GM21723 (cell line): ENCODE data around the gene PIK3R1.
A peak's percentile ranks its signal among the peaks of the same experiment; 100 is the strongest.

ENCODE experiments used
- ATAC-seq: cut with Tn5 transposase; IDR thresholded peaks from one replicate; pipeline ENCODE4 v1.9.1; 2021; ENCODE audit warnings: mild to moderate bottlenecking, moderate library complexity; ENCODE audit not compliant: unreplicated experiment

PIK3R1 gene

DNA sequence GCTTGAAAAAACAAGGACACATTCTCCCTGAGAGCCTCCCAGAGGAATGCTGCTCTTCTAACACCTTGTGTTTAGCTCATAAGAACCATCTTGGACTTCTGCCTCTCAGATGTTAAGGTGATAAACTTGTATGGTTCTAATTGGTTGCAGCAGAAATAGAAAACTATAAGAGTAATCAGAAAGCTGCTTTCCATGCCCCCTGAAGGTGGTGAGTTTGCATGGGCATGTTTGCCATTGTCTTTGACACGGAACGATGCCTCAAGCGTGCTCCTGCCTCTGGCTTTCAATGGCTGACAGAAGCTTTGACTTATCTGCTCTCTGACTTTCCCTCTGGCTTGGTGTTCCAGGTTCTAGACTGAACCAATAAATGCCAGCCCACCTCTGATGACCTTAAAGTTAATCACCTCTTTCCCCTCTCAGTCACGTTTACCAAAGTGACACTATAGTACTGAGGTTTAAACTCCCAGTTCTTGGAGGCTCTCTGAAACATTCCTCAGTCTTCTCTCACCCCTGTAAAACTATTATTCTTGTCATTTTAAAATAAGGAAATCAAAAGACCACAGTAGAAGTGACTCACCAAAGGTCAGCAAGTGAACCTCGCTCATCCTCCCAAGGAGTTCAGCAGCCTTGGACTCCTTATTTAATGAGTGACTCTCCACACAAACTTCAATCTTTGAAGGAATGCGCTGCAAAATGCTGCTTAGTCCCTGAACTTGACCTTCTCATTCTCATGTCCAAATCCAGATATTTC is 103.6 kb downstream of the PIK3R1 start:
- ATAC-seq, result no peak

DNA sequence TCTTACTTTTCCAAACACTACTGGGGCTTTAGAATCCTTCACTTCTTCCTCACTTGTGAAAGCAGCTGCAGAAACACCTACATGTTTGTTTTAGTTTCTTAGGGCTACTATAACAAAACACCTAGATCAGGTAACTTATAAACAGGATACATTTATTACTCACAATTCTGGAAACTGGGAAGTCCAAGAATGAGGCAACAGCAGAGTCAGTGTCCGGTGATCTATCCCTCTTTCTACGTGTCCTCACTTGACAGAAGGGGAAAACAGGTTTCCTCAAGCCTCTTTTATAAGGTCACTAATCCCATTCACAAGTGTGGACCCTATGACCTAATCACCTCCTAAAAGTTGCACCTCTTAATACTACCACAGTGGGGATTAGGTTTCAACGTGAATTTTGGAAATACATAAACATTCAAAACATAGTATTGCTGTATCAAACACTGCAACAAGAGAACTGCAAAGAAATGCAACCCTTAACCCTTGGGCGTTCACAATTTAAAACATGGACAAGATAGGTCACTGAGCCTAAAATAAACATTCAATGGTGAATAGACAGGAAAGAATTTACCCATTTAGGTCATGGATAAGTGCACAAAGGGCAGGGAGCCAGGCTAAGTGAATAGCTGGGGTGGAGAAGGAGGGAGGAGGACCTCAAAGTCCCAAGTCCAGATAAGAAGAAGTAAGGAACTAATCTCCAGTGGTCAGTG is 104.3 kb downstream of the PIK3R1 start:
- ATAC-seq, result no peak

DNA sequence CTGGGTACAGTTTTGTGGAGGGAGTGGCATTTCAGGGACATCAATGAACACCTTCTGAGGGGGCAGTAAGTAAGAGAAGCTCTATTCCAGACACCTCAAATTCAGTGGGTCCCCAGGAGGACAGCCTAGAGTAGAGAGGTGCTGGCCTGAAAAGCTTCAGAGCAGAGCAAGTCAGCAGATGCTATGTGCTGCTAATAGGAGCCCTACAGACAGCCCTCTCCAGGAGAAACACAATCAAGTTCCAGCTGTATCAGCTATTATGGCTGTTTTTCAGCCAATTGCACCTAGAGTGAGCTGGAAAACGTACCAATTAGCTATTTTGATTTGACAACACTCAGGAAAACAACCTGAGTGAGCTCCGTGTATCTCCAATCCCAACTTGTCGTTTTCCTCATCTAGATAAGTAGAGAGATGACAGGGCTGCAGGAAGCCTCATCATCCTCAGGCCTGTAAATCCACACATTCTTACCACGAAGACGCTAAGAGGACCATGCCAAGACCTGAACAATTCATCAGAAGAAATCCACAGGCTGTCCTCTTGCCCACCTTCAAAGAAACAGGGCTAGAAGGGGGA is 104.9 kb downstream of the PIK3R1 start:
- no peak for ATAC-seq

DNA sequence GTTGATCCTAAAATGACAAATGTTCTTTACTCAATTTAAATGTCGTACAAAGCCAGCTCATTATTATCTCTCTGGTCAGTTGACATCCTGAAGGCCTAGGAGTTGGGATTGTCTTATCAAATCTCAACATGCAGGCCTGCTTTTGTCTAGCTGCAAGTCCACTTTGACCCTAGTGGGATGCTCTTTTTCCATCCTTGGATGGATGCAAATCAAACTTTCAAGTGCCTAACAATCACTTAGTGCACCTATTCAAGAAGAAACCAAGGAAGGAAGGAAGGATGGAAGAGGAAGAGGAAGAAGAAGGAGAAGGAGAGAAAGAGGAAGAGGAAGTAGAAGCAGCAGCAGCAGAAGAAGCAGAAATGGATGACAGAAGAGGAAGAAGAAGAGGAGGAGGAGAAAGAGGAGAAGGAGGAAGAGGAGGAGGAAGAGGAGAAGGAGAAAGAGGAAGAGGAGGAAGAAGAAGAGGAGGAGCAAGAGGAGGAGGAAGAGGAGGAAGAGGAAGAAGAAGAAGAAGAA is 109.6 kb downstream of the PIK3R1 start:
- ATAC-seq, result no peak

DNA sequence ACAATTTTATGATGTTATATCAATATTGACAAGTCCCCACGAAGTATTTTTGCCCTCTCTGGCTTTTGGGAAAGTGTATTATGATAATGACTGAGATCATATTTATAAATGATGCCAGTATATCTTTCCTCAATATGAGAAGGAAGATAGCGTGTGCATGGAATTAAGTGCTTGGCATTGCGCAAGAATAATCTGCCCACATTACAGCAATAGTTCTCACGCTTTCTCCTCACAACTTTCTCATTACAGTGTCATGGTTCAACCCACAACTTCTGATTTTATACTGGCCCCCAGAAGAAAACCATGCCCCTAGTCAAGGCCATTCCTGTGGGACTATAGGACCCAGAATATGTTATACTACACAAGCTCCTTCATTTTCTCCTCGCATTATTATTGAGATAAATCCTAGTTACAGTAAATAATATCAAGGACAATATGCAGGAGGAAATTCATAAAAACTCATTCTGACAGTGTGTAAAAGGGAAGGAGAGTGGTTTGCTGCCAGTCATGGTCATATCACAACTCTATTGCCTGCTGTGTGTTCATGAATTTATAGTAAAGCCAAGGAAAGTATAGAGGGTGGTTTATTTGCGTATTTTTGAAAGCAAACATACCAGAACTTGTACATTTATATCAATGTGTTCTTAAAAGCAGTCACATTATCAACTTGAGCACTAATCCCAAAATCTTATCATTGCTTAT is 114.1 kb downstream of the PIK3R1 start:
- ATAC-seq, result no peak

DNA sequence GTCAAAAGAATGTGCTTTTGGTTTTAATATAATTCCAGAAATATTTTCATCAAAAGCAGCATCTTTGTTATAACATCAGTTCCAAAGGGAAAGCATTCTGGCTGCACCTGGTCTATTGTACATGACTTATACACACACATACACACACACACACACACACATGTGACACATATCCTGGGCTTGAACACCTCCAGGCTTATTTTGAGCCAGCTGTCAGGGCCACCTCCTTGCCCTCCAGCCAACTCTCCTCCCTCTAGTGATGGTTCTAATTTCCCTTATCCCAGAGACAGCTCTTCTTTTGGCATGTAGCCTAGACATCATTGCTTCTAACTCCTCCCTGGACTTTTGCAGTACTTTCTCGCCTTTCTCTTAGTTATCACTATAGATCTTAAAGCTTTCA is 115.0 kb downstream of the PIK3R1 start:
- ATAC-seq, result no peak

DNA sequence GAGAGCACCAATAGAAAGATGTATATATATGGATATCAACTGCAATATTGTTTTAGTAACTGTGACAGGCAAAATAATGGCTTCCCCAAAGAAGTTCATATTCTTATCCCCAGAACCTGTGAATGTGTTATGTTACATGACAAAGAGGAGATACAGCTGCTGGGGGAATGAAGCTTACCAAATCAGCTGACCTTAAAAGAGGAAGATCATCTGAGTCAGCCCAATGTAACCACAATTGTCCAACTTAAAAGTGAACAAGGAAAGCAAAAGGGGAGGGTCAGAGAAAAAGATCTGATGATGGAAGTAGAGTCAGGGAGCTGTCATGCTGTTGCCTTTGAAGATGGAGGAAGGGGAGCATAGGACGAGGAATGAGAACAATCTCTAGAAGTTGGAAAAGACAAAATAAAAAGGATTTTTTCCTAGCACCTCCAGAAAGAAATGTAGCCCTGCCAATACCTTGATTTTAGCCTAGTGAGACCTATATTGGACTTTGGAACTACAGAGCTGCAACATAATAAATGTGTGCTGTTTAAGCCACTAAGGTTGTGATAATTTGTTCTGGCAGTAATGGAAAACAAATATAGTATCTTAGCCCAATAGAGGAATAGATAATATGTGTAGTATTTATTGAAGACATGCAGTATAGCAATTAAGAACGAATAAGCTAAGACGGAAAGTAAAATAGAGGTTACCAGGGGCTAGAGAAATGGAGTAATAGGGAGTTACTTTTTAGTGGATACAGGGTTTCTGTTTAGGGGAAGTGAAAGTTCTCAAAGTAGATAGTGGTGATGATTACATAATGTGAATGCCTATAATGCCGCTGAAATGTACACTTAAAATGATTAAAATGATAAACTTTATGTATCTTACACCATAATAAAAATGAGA is 115.9 kb downstream of the PIK3R1 start:
- peak; percentile 69 for ATAC-seq

DNA sequence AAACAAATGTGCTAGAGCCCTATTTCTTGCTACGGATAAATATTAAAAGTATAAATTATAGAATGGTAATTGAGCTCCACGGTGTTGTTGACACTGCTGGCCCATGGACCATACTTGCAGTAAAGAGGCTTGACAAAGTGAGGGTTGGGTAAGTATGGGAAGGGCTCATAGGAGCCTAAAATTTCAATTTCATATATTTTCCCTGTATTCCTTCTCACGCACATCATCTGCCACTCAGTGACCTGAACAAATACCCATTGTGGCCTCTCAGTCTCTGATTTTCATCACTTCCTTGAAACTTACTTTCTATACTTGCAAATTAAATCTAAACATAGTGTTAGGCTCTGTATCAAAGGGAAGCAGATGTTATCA is 116.5 kb downstream of the PIK3R1 start:
- peak; percentile 20 for ATAC-seq

DNA sequence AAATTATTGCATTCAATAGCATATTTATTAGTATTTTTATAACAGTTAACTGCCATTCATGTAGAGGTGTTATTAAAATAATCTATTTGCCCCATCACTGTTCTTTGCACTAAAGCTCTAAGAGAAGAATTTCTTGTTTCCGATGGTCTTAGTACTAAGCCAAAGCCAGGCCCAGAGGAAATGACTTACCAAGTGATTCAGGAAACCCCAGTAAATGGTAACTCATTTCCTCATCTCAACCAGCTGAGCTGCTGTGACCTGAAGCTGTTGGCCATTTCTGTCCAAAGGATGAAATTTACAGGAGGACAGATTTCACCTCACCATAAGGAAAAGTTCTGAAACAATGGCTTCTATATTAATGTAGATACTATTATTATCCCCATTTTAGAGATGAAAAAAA is 117.0 kb downstream of the PIK3R1 start:
- ATAC-seq, result no peak

DNA sequence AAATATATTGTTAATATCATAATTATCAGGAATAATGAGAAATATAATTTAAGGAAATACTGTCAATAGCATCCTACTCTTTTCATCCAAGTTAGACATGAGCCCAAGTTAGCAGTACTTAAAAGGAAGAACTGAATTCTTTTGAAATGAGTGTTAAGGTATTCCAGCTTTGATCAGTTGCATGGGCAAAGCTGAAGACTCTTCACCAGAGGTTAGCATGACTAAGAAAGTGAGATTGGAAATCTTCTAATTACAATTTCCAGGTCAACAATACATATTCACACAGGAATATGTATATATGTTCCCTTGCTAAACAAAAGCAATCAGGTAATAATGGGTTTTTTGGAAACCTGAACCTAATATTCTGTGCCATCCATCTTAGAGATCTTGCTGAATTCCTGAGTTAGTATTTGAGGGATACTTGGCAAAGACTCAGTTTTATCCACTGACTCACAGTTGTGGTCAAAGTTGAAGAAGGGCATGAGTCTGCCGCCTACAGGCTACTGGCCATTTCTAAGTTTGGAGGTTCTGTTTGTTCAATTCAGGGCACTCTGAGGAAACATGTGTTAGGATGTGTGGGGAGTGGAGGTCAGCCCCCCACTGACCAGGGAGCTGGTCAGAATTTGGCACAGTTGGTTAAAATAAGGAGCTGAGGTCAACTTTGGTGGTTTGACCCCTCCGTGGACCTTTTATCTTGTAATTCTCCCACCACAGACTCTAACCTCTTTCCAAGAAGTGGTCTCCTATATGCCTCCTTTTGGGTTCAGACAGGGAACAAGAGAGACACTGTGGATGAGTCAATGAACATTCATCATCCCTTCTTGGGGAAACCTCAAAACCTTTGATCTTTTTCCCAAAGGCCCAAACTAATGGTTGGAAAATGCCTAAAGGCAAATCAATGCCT is 118.3 kb downstream of the PIK3R1 start:
- ATAC-seq, result no peak

DNA sequence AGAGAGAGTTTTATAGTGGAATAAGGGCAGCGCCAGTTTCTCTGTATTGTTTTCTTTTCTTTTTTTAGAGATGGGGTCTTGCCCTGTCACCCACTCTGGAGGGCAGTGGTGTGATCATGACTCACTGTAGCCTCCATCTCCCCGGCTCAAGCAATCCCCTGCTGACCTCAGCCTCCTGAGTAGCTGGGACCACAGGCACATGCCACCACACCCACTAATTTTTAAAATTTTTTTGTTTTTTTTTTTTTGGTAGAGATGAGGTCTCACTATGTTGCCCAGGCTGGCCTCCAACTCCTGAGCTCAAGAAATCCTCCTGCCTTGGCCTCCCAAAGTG is 119.0 kb downstream of the PIK3R1 start:
- ATAC-seq, result no peak

DNA sequence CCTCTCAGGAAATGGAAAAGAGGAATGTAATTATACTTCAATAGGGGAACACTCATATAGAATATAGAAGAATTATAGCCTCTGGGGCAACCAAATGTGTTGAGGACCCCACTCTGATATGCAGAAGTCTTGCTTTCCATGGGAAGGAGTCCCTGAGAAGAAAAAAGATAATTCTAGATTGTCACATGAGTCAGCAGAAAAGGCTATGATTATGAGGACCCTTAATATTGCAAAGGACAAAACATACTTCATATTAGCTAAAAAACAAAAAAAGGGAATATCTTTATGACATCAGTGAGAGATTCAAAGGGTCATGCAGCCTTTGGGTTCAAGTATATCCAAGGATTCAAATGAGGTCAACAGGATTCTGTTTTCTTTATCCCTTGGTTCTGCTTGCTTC is 119.5 kb downstream of the PIK3R1 start:
- ATAC-seq, result no peak

DNA sequence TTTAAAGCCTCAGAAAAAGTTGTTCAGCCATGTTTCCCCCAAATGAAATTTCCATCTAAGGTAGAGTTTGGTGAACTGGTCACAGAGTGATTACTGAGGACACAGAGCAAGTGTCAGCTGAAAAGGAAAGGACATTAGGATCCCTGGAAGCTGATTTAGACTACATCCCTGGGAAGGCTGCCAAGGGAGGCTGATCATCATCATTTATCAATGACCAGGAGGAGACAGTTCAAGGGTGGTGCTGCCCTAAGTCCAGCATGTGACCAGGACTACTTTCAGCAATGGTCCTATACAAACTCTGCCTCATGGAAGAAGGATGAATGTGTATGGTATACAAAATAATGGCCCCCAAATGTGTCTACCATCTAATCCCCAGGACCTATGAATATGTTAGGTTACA is 120.6 kb downstream of the PIK3R1 start:
- ATAC-seq, result no peak

DNA sequence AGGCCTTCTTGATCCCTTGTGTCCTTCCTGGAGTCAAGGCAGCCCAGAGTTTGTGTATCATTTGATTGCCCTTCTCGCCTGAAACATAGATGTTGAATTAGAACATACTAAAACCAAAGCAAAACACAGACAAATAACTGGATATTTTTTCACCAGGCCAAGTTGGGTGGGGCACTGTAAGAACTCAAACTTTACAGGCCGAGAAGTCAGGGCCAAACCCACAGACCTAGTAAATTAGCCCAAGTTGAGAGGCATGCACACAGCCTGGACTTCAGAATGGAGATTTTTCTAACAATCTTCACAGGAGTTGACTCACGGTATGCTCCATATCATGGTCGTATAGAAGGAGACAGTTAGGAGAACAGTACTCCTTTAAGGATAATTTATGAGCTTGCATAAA is 121.7 kb downstream of the PIK3R1 start:
- no peak for ATAC-seq

DNA sequence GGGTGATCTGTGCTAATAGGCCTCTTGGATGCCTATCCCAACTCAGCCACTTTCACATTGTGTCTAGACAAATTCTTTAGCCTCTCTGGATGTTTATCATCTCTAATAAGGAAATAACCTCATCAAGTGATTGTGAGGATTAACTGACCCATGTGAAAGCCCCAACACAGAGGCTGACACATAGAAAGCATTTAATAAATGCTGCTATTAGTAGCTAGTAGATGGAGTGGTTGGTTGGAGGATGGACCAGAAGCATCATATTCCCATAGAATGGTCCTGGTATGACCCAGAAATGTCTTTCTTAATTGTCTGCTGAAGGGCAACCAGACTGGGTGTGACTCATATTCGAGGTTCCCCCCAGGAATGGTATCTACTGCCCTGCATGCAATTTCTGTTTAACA is 124.4 kb downstream of the PIK3R1 start:
- no peak for ATAC-seq

DNA sequence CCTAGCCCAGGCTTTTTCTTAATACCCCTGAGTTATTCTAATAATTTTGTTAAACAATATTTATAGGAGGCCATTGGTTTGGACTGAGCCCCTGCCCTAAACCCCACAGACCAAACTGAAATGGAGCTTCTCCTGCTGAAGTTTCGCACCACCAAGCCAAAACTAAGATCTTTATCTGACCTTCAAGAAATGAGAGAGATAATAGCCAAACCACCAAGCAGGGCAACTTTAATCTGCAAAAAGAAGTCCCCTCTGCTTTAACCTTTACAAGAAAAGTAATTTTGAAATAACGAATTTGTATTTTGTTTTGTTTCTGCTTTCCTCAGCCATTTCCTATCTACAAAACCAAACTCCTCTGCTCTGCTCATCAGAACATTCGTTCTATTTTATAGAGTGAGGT is 125.5 kb downstream of the PIK3R1 start:
- ATAC-seq, result no peak

DNA sequence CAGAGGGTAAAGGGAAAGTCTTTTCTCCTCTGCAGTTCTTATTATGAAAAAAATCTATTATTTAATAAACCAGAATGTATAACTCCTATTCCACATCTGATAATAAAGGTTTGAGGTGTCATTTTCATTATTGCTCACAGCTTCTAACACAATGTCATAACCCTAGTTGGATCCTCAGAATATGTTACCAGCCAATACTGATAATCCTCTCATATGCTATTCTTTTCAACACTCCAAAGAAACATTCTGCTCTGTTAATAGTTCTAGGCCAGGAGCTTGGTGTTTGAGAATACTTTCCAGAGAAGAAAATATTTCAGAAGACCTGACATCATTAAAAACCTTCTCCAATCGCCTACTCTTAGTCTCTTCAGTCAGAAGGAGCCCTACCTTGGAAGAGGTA is 127.1 kb downstream of the PIK3R1 start:
- no peak for ATAC-seq

DNA sequence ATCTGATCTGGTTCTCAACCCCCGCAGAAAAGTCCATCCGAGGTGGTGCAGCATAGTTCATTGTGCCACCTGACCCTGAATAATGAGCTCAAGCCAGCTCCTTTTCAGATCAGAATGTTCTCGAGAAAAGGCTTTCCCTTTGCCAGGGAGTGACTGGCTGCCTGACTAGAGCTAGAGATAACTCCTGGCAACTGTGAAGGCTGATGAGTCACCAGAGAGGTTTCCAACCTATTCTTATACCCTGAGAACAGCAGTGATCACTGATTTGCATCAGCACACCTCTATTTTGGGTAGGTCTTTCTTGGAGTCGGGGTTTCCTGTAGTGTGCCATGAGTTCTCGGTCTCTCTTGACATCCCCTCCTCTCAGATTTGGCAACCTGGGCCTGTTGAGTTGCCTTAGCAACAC is 127.9 kb downstream of the PIK3R1 start:
- ATAC-seq, result peak; percentile 81

DNA sequence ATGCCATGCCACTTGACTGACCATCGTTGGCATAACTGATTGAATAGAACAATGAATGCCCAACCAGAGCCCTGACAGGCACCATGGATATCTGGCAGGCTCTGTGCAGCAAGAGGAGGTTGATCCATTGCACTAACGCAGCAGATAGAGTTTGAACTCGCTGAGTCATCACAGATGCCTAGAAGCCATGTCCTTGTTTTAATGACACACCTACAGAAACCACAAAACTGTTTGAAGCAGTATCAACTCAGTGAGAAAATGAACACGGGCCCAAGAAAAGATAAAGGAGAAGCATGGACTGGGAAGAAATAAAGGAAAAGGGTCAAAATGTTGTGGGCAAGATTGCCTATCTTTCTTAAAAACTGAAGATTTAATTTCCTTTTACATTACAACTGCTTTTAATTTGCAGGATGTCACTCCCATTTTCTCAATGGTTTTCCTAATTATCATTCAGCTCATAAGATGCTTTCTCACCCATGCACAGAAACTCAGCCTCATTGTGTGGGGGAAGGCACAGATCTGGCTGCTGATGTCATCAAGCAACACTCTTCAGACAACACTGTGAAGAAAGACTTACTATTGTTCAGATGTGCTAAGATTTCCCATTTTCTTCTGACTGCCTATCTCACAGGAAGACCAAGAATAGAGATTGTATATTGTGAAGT is 129.0 kb downstream of the PIK3R1 start:
- no peak for ATAC-seq
